ENCODE results near the gene GPR15. TPM values are rescaled to one million over a fixed set of nuclear protein-coding genes. Genes with fewer than 3 reads are reported as not detected.

The GPR15 gene
- polyA plus RNA-seq = under 1 TPM; 0.31 to 0.86 TPM

GRCh38 chr3:98531622-98532274 lies at the start of gene GPR15:
GPR15 (plus strand) TSS chr3:98531978; CDS start chr3:98532034, 56 bp downstream.
- H3K4me1 ChIP-seq (ENCODE audit: control insufficient read depth in 2 of 2, insufficient read depth in 2 of 2, low read length in 1 of 2) = no peaks in the 10 kb centered on the region
- H3K27ac ChIP-seq (ENCODE audit: low read depth in 2 of 2, low read length in 1 of 2) = peak within 1 kb of the TSS; percentile 4 to 18
- no peaks in the 10 kb centered on the region for H3K27me3 ChIP-seq (ENCODE audit: control insufficient read depth in 1 of 2, insufficient read depth in 2 of 2, low read length in 2 of 2)
- H3K4me3 ChIP-seq (ENCODE audit: low read depth in 1 of 2, low read length in 2 of 2) = peak within 1 kb of the TSS; percentile 8 to 16
- no peaks in the 10 kb centered on the region for H3K9me3 ChIP-seq (ENCODE audit: control insufficient read depth in 2 of 2, insufficient read depth in 1 of 2, low read depth in 1 of 2, low read length in 1 of 2)
- whole genome bisulfite sequencing, 2 donors = 68 to 75% methylated on average over 7 of the region's 7 CpGs
- H3K36me3 ChIP-seq (ENCODE audit: control insufficient read depth in 2 of 2, insufficient read depth in 2 of 2, low read length in 1 of 2) = no peaks in the 10 kb centered on the region

GRCh38 chr3:98482717-98483482 lies 48.9 kb upstream of the GPR15 start:
- H3K4me1 ChIP-seq (ENCODE audit: control insufficient read depth in 2 of 2, insufficient read depth in 2 of 2, low read length in 1 of 2) = no peaks in the 10 kb centered on the region
- H3K27me3 ChIP-seq (ENCODE audit: control insufficient read depth in 1 of 2, insufficient read depth in 2 of 2, low read length in 2 of 2) = no peaks in the 10 kb centered on the region
- H3K27ac ChIP-seq (ENCODE audit: low read depth in 2 of 2, low read length in 1 of 2) = no peak overlapping the region
- H3K9me3 ChIP-seq (ENCODE audit: control insufficient read depth in 2 of 2, insufficient read depth in 1 of 2, low read depth in 1 of 2, low read length in 1 of 2) = peaks cover 5 to 10% of the 10 kb centered on the region in 2 donors
- H3K4me3 ChIP-seq (ENCODE audit: low read depth in 1 of 2, low read length in 2 of 2) = no peak overlapping the region
- 49 to 54% methylated on average over 3 of the region's 3 CpGs for WGBS, 2 donors
- H3K36me3 ChIP-seq (ENCODE audit: control insufficient read depth in 2 of 2, insufficient read depth in 2 of 2, low read length in 1 of 2) = no peaks in the 10 kb centered on the region

- WGBS, 2 donors = 87 to 88% methylated on average over 3 of the region's 3 CpGs
- no peaks in the 10 kb centered on the region for H3K36me3 ChIP-seq (ENCODE audit: control insufficient read depth in 2 of 2, insufficient read depth in 2 of 2, low read length in 1 of 2)
- H3K9me3 ChIP-seq (ENCODE audit: control insufficient read depth in 2 of 2, insufficient read depth in 1 of 2, low read depth in 1 of 2, low read length in 1 of 2) = peaks cover 5 to 10% of the 10 kb centered on the region in 2 donors
- H3K4me3 ChIP-seq (ENCODE audit: low read depth in 1 of 2, low read length in 2 of 2) = no peak overlapping the region
- no peaks in the 10 kb centered on the region for H3K4me1 ChIP-seq (ENCODE audit: control insufficient read depth in 2 of 2, insufficient read depth in 2 of 2, low read length in 1 of 2)
- no peaks in the 10 kb centered on the region for H3K27me3 ChIP-seq (ENCODE audit: control insufficient read depth in 1 of 2, insufficient read depth in 2 of 2, low read length in 2 of 2)
- H3K27ac ChIP-seq (ENCODE audit: low read depth in 2 of 2, low read length in 1 of 2) = no peak overlapping the region
These were observed 48.2 kb upstream of the GPR15 start for GRCh38 chr3:98483626-98484025.

DNA sequence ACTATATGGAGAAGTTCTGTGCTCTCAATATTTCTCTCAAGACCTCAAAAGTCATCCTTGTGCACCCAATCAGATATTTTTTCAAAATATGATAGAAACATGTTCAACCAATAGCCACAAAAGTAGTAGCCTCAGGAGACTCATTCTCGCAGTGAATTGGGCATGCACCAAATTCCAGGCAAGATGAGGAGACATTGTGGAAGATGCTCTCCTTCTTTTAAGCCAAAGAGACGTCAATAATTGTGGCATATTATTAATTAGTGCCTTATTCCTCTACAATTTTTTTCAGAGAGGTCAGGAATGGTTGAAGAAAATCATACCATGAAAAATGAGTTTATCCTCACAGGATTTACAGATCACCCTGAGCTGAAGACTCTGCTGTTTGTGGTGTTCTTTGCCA lies 34.4 kb upstream of the GPR15 start, which contains the start of gene OR5K2:
OR5K2 (plus strand) TSS at position 301 of the 400 bp plus-strand sequence; CDS start at position 301, 0 bp downstream.
- WGBS, 2 donors = 79 to 86% methylated on average over 2 of the region's 2 CpGs

GRCh38 chr3:98500019-98500418 lies 31.8 kb upstream of the GPR15 start:
- Histone ChIP-seq H3K27ac (ENCODE audit: low read depth in 2 of 2, low read length in 1 of 2) (no peak overlapping the region), H3K9me3 (ENCODE audit: control insufficient read depth in 2 of 2, insufficient read depth in 1 of 2, low read depth in 1 of 2, low read length in 1 of 2) (no peaks in the 10 kb centered on the region), H3K27me3 (ENCODE audit: control insufficient read depth in 1 of 2, insufficient read depth in 2 of 2, low read length in 2 of 2) (no peaks in the 10 kb centered on the region), H3K4me3 (ENCODE audit: low read depth in 1 of 2, low read length in 2 of 2) (no peak overlapping the region), H3K36me3 (ENCODE audit: control insufficient read depth in 2 of 2, insufficient read depth in 2 of 2, low read length in 1 of 2) (no peaks in the 10 kb centered on the region), H3K4me1 (ENCODE audit: control insufficient read depth in 2 of 2, insufficient read depth in 2 of 2, low read length in 1 of 2) (no peaks in the 10 kb centered on the region)
- 61 to 65% methylated on average over 4 of the region's 4 CpGs for WGBS, 2 donors

More for the DNA sequence above, 34.4 kb upstream of the GPR15 start, which contains the start of gene OR5K2:
- H3K4me1 ChIP-seq (ENCODE audit: control insufficient read depth in 2 of 2, insufficient read depth in 2 of 2, low read length in 1 of 2) = no peaks in the 10 kb centered on the region
- H3K36me3 ChIP-seq (ENCODE audit: control insufficient read depth in 2 of 2, insufficient read depth in 2 of 2, low read length in 1 of 2) = no peaks in the 10 kb centered on the region
- H3K27me3 ChIP-seq (ENCODE audit: control insufficient read depth in 1 of 2, insufficient read depth in 2 of 2, low read length in 2 of 2) = no peaks in the 10 kb centered on the region
- H3K9me3 ChIP-seq (ENCODE audit: control insufficient read depth in 2 of 2, insufficient read depth in 1 of 2, low read depth in 1 of 2, low read length in 1 of 2) = no peaks in the 10 kb centered on the region
- no peak within 1 kb of the TSS for H3K4me3 ChIP-seq (ENCODE audit: low read depth in 1 of 2, low read length in 2 of 2)
- no peak within 1 kb of the TSS for H3K27ac ChIP-seq (ENCODE audit: low read depth in 2 of 2, low read length in 1 of 2)

GRCh38 chr3:98501270-98501669 lies 30.5 kb upstream of the GPR15 start:
- Histone ChIP-seq H3K27ac (ENCODE audit: low read depth in 2 of 2, low read length in 1 of 2) (no peak overlapping the region), H3K27me3 (ENCODE audit: control insufficient read depth in 1 of 2, insufficient read depth in 2 of 2, low read length in 2 of 2) (no peaks in the 10 kb centered on the region), H3K36me3 (ENCODE audit: control insufficient read depth in 2 of 2, insufficient read depth in 2 of 2, low read length in 1 of 2) (no peaks in the 10 kb centered on the region), H3K9me3 (ENCODE audit: control insufficient read depth in 2 of 2, insufficient read depth in 1 of 2, low read depth in 1 of 2, low read length in 1 of 2) (no peaks in the 10 kb centered on the region), H3K4me3 (ENCODE audit: low read depth in 1 of 2, low read length in 2 of 2) (no peak overlapping the region), H3K4me1 (ENCODE audit: control insufficient read depth in 2 of 2, insufficient read depth in 2 of 2, low read length in 1 of 2) (no peaks in the 10 kb centered on the region)
- WGBS, 2 donors = 76 to 85% methylated on average over 4 of the region's 4 CpGs

DNA sequence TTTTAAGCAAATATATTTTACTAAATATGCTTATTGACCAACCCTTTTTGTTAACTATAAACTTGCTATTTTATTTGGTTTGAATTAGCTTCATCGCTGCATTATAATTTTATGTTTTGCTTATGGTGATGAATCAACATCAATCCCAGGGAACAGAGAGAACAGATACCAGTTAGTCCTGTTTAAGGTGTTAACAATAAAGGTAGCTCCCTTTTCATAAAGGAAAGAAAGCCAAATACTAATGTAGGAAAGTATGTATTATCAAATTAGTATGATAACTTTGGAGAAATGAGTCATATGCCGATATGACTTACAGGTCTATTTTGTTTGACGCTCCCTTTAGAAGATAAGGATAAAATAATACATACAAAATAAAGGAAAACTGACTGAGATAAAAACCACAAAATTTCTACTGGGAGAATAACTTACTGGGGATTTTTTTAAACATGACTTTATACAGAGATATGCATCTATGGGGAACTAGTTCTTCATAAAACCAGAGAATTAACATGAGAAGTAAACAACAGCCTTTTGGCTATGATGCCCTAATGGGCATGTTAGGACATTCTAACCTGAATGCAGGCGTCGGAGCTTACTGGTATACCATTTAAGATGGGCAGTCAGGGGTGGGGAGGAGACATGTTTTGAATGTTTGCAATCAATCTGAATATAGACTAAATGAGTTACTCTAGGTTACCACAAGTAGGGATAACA lies 29.8 kb upstream of the GPR15 start:
- no peaks in the 10 kb centered on the region for H3K4me1 ChIP-seq (ENCODE audit: control insufficient read depth in 2 of 2, insufficient read depth in 2 of 2, low read length in 1 of 2)
- no peaks in the 10 kb centered on the region for H3K27me3 ChIP-seq (ENCODE audit: control insufficient read depth in 1 of 2, insufficient read depth in 2 of 2, low read length in 2 of 2)
- H3K27ac ChIP-seq (ENCODE audit: low read depth in 2 of 2, low read length in 1 of 2) = peak overlapping the region in 1 of 2 donors; percentile 21
- H3K9me3 ChIP-seq (ENCODE audit: control insufficient read depth in 2 of 2, insufficient read depth in 1 of 2, low read depth in 1 of 2, low read length in 1 of 2) = no peaks in the 10 kb centered on the region
- H3K36me3 ChIP-seq (ENCODE audit: control insufficient read depth in 2 of 2, insufficient read depth in 2 of 2, low read length in 1 of 2) = no peaks in the 10 kb centered on the region
- WGBS, 2 donors = 58 to 67% methylated on average over 5 of the region's 5 CpGs
- H3K4me3 ChIP-seq (ENCODE audit: low read depth in 1 of 2, low read length in 2 of 2) = no peak overlapping the region

- 77 to 79% methylated on average over 4 of the region's 4 CpGs for WGBS, 2 donors
- H3K4me1 ChIP-seq (ENCODE audit: control insufficient read depth in 2 of 2, insufficient read depth in 2 of 2, low read length in 1 of 2) = no peaks in the 10 kb centered on the region
- no peak overlapping the region for H3K4me3 ChIP-seq (ENCODE audit: low read depth in 1 of 2, low read length in 2 of 2)
- no peaks in the 10 kb centered on the region for H3K9me3 ChIP-seq (ENCODE audit: control insufficient read depth in 2 of 2, insufficient read depth in 1 of 2, low read depth in 1 of 2, low read length in 1 of 2)
- H3K36me3 ChIP-seq (ENCODE audit: control insufficient read depth in 2 of 2, insufficient read depth in 2 of 2, low read length in 1 of 2) = no peaks in the 10 kb centered on the region
- no peak overlapping the region for H3K27ac ChIP-seq (ENCODE audit: low read depth in 2 of 2, low read length in 1 of 2)
- no peaks in the 10 kb centered on the region for H3K27me3 ChIP-seq (ENCODE audit: control insufficient read depth in 1 of 2, insufficient read depth in 2 of 2, low read length in 2 of 2)
These were observed 27.2 kb upstream of the GPR15 start for GRCh38 chr3:98504539-98504938.

- Histone ChIP-seq H3K4me1 (ENCODE audit: control insufficient read depth in 2 of 2, insufficient read depth in 2 of 2, low read length in 1 of 2) (peaks cover 0 to 3% of the 10 kb centered on the region in 2 donors), H3K9me3 (ENCODE audit: control insufficient read depth in 2 of 2, insufficient read depth in 1 of 2, low read depth in 1 of 2, low read length in 1 of 2) (no peaks in the 10 kb centered on the region), H3K36me3 (ENCODE audit: control insufficient read depth in 2 of 2, insufficient read depth in 2 of 2, low read length in 1 of 2) (no peaks in the 10 kb centered on the region), H3K4me3 (ENCODE audit: low read depth in 1 of 2, low read length in 2 of 2) (no peak overlapping the region), H3K27me3 (ENCODE audit: control insufficient read depth in 1 of 2, insufficient read depth in 2 of 2, low read length in 2 of 2) (no peaks in the 10 kb centered on the region), H3K27ac (ENCODE audit: low read depth in 2 of 2, low read length in 1 of 2) (no peak overlapping the region)
- WGBS, 2 donors = 90 to 92% methylated on average over 2 of the region's 2 CpGs
These were observed 23.2 kb upstream of the GPR15 start for GRCh38 chr3:98508582-98508981.
